Heart left ventricle (tissue), 16 donors: Measurements from ENCODE around the gene LRBA. TPM values are rescaled to one million over a fixed set of nuclear protein-coding genes. Genes with fewer than 3 reads are reported as not detected.

Experiments
- ATAC-seq, 4 donors: fragments of 200-7000 bp; cut with Tn5 transposase; one replicate each; pipeline ENCODE4 v1.9.1; 2020 to 2022; ENCODE audit warnings: moderate library complexity in 4 of 4, mild to moderate bottlenecking in 3 of 4, moderate number of reproducible peaks in 1 of 4
- DNase-seq, 5 donors: peaks; one replicate each; pipeline ENCODE4 v3.0.0-alpha.2; 2020
- H3K27ac ChIP-seq, 12 donors: fragments of 200-600 bp; sonication (generic) in 4 of 12; one replicate each; pipeline versions ENCODE4 v1.5.0 to v1.8.0; 2016 to 2022; ENCODE audit warnings: mild to moderate bottlenecking in 2 of 12
- H3K27me3 ChIP-seq, 9 donors: fragments of 200-600 bp; sonication (generic) in 2 of 9; one replicate each; pipeline versions ENCODE4 v1.5.1 to v1.8.0; 2016 to 2022; ENCODE audit warnings: mild to moderate bottlenecking in 3 of 9
- H3K36me3 ChIP-seq, 9 donors: fragments of 200-600 bp; sonication (generic) in 2 of 9; one replicate each; pipeline versions ENCODE4 v1.5.0 to v1.8.0; 2018 to 2022; ENCODE audit warnings: mild to moderate bottlenecking in 2 of 9
- H3K4me1 ChIP-seq, 12 donors: fragments of 200-600 bp; sonication (generic) in 4 of 12; one replicate each; pipeline versions ENCODE4 v1.5.0 to v1.8.0; 2016 to 2022; ENCODE audit warnings: mild to moderate bottlenecking in 3 of 12
- H3K4me3 ChIP-seq, 12 donors: fragments of 200-600 bp; sonication (generic) in 4 of 12; one replicate each; pipeline versions ENCODE4 v1.5.0 to v1.8.0; 2017 to 2022; ENCODE audit warnings: mild to moderate bottlenecking in 9 of 12, moderate library complexity in 4 of 12
- H3K9me3 ChIP-seq, 12 donors: fragments of 200-600 bp; sonication (generic) in 4 of 12; one replicate each; pipeline versions ENCODE4 v1.5.0 to v1.8.0; 2016 to 2022; ENCODE audit warnings: mild to moderate bottlenecking in 1 of 12
- POLR2A ChIP-seq, 2 donors: fragments of 450-650 bp; IDR thresholded peaks; one replicate each; pipeline ENCODE4 v1.6.1; 2017; ENCODE audit warnings: antibody characterized with exemption in 2 of 2, mild to moderate bottlenecking in 2 of 2, moderate library complexity in 2 of 2
- WGBS, 4 donors: extraction: QIAGEN DNeasy Blood & Tissue Kit in 2 of 4; methylation state at CpG; one replicate each; pipeline versions ENCODE4 v1.1.5 to v1.1.7; 2013 to 2018; 5-methylcytosine and 5-hydroxymethylcytosine counted together
- intact Hi-C, 10 donors: fragments of 100-400 bp; cut with DNase I; formaldehyde crosslinking; loops; one replicate each; pipeline versions ENCODE4 v1.11.1 to v1.14.2; 2022
- polyA plus RNA-seq, 2 donors: library from polyadenylated mRNA; stranded (reverse); fragments of 200-250 nt; gene quantifications; one replicate each; pipeline ENCODE4 v1.2.3, GENCODE V29; 2013
- total RNA-seq, 9 donors: library from RNA; depleted of rRNA in 2 of 9; stranded (reverse); fragments of >200 nt in 2 of 9; fragmentation: NEBNext Ultra II Directional in 3 of 9; extraction: Animal tissue kit (Norgen Biotek cat#: 25700) in 3 of 9; gene quantifications; one replicate each; pipeline versions ENCODE4 v1.1.0 to v1.2.4, GENCODE V29; 2016 to 2023
- TF ChIP-seq, protein P1 (sequence below), 12 donors: fragments of 200-600 bp; sonication (generic) in 4 of 12; IDR thresholded peaks; one replicate each; pipeline versions ENCODE4 v1.5.0 to v1.8.0; 2018 to 2022; ENCODE audit warnings: antibody characterized with exemption in 12 of 12, mild to moderate bottlenecking in 5 of 12
- donor health status: ischemic (EF 13 %, LVEDD 7.1; RV severe dilation, severe dysfunction).
- donor health status: healthy with polysubstance abuse.
- donor health status: DM: no; HTN: yes; CAD: no.
- donor health status: DM: no; HTN: no; CAD: no.
- donor health status: ischemic (EF 25% LVEDD 6.9; RV normal size, moderate dysfunction).
- donor health status: ischemic (EF 25% LVEDD 5.7; RV mildly dilated, moderate dysfunction).
- donor health status: healthy.
- donor health status: DM: yes; HTN: yes; CAD: no.
- donor health status: ischemic (EF 35%, LVEDD 5.7; RV mildly dilated, moderate dysfunction).
- donor health status: nonischemic (EF 11% LVEDD 7.7; RV severe dilation, severe dysfunction).
- donor health status: DM: yes; HTN: yes; CAD: no.
- donor health status: PGD.
- donor health status: ischemic (EF 29% LVEDD 5.4; RV normal size, mild dysfunction).
- donor health status: nonischemic (EF 23%, LVEDD 6.1; RV moderate dilation, normal function).

LRBA gene
- total and polyA plus RNA-seq, 11 donors = 6.5 to 35.1 (median 22.6) TPM

DNA sequence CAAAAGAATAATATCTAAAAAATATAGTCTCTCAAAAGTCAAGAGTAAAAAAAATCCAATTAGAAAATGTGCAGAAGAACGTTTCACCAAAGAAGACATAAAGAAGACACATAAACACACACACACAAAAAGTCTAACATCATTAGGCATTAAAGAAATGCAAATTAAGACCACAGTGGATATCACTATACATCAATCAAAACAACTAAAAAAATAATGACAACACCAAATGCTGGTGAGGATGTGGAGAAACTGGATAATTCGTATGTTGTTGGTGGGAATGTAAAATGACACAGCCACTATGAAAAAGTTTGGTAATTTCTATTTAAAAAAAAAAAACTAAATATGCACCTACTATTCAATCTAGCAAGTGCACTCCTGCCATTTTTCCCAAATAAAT lies 66.4 kb downstream of the LRBA start:
- H3K36me3 ChIP-seq = no peaks in the 10 kb centered on the region
- no peak overlapping the region for H3K27ac ChIP-seq
- no peak overlapping the region for H3K4me3 ChIP-seq
- peaks cover 0 to 12% (median 0%) of the 10 kb centered on the region in 12 donors for H3K9me3 ChIP-seq
- WGBS, 4 donors = 90 to 95% (median 93%) methylated on average over 2 of the region's 2 CpGs
- ATAC-seq (no peak), DNase-seq (no peak)
- intact Hi-C loops = no loop called here
- TF ChIP-seq, protein P1, sequence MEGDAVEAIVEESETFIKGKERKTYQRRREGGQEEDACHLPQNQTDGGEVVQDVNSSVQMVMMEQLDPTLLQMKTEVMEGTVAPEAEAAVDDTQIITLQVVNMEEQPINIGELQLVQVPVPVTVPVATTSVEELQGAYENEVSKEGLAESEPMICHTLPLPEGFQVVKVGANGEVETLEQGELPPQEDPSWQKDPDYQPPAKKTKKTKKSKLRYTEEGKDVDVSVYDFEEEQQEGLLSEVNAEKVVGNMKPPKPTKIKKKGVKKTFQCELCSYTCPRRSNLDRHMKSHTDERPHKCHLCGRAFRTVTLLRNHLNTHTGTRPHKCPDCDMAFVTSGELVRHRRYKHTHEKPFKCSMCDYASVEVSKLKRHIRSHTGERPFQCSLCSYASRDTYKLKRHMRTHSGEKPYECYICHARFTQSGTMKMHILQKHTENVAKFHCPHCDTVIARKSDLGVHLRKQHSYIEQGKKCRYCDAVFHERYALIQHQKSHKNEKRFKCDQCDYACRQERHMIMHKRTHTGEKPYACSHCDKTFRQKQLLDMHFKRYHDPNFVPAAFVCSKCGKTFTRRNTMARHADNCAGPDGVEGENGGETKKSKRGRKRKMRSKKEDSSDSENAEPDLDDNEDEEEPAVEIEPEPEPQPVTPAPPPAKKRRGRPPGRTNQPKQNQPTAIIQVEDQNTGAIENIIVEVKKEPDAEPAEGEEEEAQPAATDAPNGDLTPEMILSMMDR (IDR thresholded peaks at IDR 0.05) = no peak
- no peak for TF ChIP-seq POLR2A (IDR thresholded peaks at IDR 0.05)
- peaks cover 0 to 22% (median 9%) of the 10 kb centered on the region in 12 donors for H3K4me1 ChIP-seq
- no peaks in the 10 kb centered on the region for H3K27me3 ChIP-seq

DNA sequence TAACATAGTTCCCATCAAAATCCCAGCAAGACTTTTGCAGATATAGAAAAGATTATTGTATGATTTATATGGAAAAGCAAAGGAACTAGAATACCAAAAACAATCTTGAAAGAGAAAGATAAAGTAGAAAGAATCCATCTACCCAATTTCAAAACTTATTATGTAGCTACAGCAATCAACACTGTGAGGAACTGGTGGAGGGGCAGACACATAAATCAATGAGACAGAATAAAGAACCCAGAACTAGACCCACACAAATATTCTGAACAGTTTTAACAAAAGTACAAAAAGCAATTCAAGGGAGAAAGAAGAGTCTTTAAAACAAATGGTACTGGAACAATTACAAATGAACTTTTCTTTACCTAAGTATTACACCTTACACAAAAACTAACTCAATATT lies 67.0 kb downstream of the LRBA start:
- intact Hi-C loops = no loop called here
- H3K4me1 ChIP-seq = peaks cover 0 to 22% (median 9%) of the 10 kb centered on the region in 12 donors
- H3K36me3 ChIP-seq = no peaks in the 10 kb centered on the region
- no peak overlapping the region for H3K27ac ChIP-seq
- no peak for ATAC-seq
- H3K9me3 ChIP-seq = peaks cover 0 to 12% (median 0%) of the 10 kb centered on the region in 12 donors
- H3K27me3 ChIP-seq = no peaks in the 10 kb centered on the region
- H3K4me3 ChIP-seq = no peak overlapping the region
- no peak for DNase-seq
- TF ChIP-seq, protein P1 (IDR thresholded peaks at IDR 0.05) = no peak
- no peak for TF ChIP-seq POLR2A (IDR thresholded peaks at IDR 0.05)

DNA sequence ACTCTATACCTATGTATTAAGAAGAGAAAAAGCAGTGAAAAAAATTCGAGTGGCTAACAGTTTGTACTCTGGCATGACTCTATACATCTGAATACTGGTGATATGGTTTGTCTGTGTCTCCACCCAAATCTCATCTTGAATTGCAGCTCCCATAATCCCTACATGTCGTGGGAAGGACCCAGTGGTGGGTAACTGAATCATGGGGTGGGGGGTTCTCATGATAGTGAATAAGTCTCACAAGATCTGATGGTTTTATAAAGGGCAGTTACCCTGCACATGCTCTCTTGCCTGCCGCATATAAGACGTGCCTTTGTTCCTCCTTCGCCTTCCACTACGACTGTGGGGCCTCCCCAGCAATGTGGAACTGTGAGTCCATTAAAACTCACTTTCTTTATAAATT lies 70.4 kb downstream of the LRBA start:
- ATAC-seq = no peak
- intact Hi-C loops = no loop called here

DNA sequence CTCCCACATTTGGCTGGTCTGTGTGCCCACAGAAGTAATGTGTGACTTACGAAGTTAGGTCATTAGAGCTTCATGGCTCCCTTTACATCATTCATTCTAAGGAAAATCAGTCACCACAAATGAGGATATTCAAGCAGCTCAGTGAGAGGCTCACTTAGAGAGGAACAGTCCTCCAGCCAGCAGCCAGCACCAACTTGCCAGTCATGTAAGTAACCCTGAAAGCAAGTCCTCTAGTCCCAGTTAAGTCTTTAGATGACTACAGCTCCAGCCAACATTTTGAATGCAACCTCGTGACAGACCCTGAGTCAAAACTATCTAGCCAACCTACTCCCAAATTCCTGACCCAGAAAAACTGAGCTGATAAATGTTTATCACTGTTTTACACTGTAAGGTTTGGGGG lies 71.3 kb downstream of the LRBA start:
- Histone ChIP-seq H3K36me3 (no peaks in the 10 kb centered on the region), H3K4me1 (peaks cover 0 to 5% (median 0%) of the 10 kb centered on the region in 12 donors), H3K27ac (no peak overlapping the region), H3K9me3 (peaks cover 0 to 3% (median 0%) of the 10 kb centered on the region in 12 donors), H3K27me3 (no peaks in the 10 kb centered on the region), H3K4me3 (no peak overlapping the region)
- ATAC-seq = no peak
- intact Hi-C loops = no loop called here
- WGBS, 4 donors = 67 to 72% (median 71%) methylated on average over 2 of the region's 2 CpGs
- no peak for DNase-seq
- no peak for TF ChIP-seq POLR2A (IDR thresholded peaks at IDR 0.05)
- TF ChIP-seq, protein P1 (IDR thresholded peaks at IDR 0.05) = no peak

More for the DNA sequence above, 70.4 kb downstream of the LRBA start:
- Histone ChIP-seq H3K36me3 (no peaks in the 10 kb centered on the region), H3K27ac (no peak overlapping the region), H3K9me3 (peaks cover 0 to 12% (median 0%) of the 10 kb centered on the region in 12 donors), H3K4me3 (no peak overlapping the region), H3K27me3 (no peaks in the 10 kb centered on the region), H3K4me1 (peaks cover 0 to 6% (median 0%) of the 10 kb centered on the region in 12 donors)
- 89 to 93% (median 92%) methylated on average over 6 of the region's 6 CpGs for WGBS, 4 donors
- no peak for TF ChIP-seq POLR2A (IDR thresholded peaks at IDR 0.05)
- TF ChIP-seq, protein P1 (IDR thresholded peaks at IDR 0.05) = no peak
- DNase-seq = no peak
